Heart left ventricle (tissue), 13 donors: ENCODE data around the gene CYP1A1.

ENCODE experiments used
- POLR2A ChIP-seq, 2 donors: fragments of 450-650 bp; IDR thresholded peaks; one replicate each; pipeline ENCODE4 v1.6.1; 2017; ENCODE audit warnings: antibody characterized with exemption in 2 of 2, mild to moderate bottlenecking in 2 of 2, moderate library complexity in 2 of 2
- TF ChIP-seq, protein P1 (sequence below), 12 donors: fragments of 200-600 bp; sonication (generic) in 4 of 12; IDR thresholded peaks; one replicate each; pipeline versions ENCODE4 v1.5.0 to v1.8.0; 2018 to 2022; ENCODE audit warnings: antibody characterized with exemption in 12 of 12, mild to moderate bottlenecking in 5 of 12
- donor health status: ischemic (EF 13 %, LVEDD 7.1; RV severe dilation, severe dysfunction).
- donor health status: DM: no; HTN: yes; CAD: no.
- donor health status: DM: no; HTN: no; CAD: no.
- donor health status: ischemic (EF 25% LVEDD 6.9; RV normal size, moderate dysfunction).
- donor health status: ischemic (EF 25% LVEDD 5.7; RV mildly dilated, moderate dysfunction).
- donor health status: ischemic (EF 35%, LVEDD 5.7; RV mildly dilated, moderate dysfunction).
- donor health status: nonischemic (EF 11% LVEDD 7.7; RV severe dilation, severe dysfunction).
- donor health status: DM: yes; HTN: yes; CAD: no.
- donor health status: PGD.
- donor health status: ischemic (EF 29% LVEDD 5.4; RV normal size, mild dysfunction).
- donor health status: nonischemic (EF 23%, LVEDD 6.1; RV moderate dilation, normal function).

DNA sequence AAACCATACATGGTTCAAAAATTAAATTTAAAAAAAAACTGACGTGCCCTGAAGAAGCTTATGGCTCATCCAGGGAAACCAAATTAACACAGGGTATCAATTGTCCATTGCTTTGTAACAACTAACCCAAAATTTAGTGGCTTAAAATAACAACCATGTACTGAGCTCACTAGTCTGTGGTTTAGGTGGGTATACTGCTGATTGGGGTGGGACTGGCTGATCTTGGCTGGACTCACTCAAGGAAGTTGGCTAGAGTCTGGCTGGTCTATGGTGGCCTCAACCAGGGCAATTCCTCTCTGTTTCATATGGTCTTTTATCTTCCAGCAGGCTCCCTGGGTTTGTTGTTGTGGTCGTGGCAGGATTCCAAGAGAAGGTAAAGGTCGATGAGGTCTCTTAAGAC lies 15.4 kb downstream of the CYP1A1 start:
- no peak for TF ChIP-seq POLR2A (IDR thresholded peaks at IDR 0.05)
- TF ChIP-seq, protein P1, sequence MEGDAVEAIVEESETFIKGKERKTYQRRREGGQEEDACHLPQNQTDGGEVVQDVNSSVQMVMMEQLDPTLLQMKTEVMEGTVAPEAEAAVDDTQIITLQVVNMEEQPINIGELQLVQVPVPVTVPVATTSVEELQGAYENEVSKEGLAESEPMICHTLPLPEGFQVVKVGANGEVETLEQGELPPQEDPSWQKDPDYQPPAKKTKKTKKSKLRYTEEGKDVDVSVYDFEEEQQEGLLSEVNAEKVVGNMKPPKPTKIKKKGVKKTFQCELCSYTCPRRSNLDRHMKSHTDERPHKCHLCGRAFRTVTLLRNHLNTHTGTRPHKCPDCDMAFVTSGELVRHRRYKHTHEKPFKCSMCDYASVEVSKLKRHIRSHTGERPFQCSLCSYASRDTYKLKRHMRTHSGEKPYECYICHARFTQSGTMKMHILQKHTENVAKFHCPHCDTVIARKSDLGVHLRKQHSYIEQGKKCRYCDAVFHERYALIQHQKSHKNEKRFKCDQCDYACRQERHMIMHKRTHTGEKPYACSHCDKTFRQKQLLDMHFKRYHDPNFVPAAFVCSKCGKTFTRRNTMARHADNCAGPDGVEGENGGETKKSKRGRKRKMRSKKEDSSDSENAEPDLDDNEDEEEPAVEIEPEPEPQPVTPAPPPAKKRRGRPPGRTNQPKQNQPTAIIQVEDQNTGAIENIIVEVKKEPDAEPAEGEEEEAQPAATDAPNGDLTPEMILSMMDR (IDR thresholded peaks at IDR 0.05) = no peak
